Tibial nerve (tissue), 4 donors: Measurements from ENCODE around the gene KRTAP1-1.

Experiments used
- CTCF ChIP-seq, 5 experiments: fragments of 200-600 bp in 3 of 5; fragments of 450-650 bp in 2 of 5; sonication (generic) in 3 of 5; IDR thresholded peaks; one replicate each; pipeline ENCODE4 v1.5.1; 2016 to 2019; ENCODE audit warnings: antibody characterized with exemption in 5 of 5, mild to moderate bottlenecking in 3 of 5, moderate library complexity in 2 of 5
- EP300 ChIP-seq, 2 donors: sonication (generic); formaldehyde crosslinking; IDR thresholded peaks; one replicate each; pipeline ENCODE4 v1.6.1; 2017; ENCODE audit warnings: antibody characterized with exemption in 2 of 2, mild to moderate bottlenecking in 1 of 2
- POLR2A ChIP-seq, 2 donors: fragments of 450-650 bp; IDR thresholded peaks; one replicate each; pipeline ENCODE4 v1.6.1; 2017; ENCODE audit warnings: antibody characterized with exemption in 2 of 2, mild to moderate bottlenecking in 2 of 2, moderate library complexity in 2 of 2

GRCh38 chr17:41063449-41063848 lies 22.2 kb upstream of the KRTAP1-1 start:
- no peak for TF ChIP-seq POLR2A (IDR thresholded peaks at IDR 0.05)
- no peak for TF ChIP-seq CTCF (IDR thresholded peaks at IDR 0.05)
- no peak for TF ChIP-seq EP300 (IDR thresholded peaks at IDR 0.05)
